ENCODE measurements around the gene FGFR3. TPM values are rescaled to one million over a fixed set of nuclear protein-coding genes. Genes with fewer than 3 reads are reported as not detected.

FGFR3 gene
- total RNA-seq, 1 donor from 2014 or later: 6.4 TPM

- no peak for DNase-seq (ENCODE audit: extremely low spot score, unreplicated experiment)
- H3K4me1 Mint-ChIP-seq (ENCODE audit: unreplicated experiment): peaks cover under 1% of the 10 kb centered on the region
- H3K4me3 Mint-ChIP-seq (ENCODE audit: unreplicated experiment): no peak overlapping the region
- H3K27me3 Mint-ChIP-seq (ENCODE audit: unreplicated experiment): no peaks in the 10 kb centered on the region
- TF ChIP-seq CTCF (IDR thresholded peaks at IDR 0.05): no peak
- no peak overlapping the region for H3K27ac Mint-ChIP-seq (ENCODE audit: unreplicated experiment)
- no peaks in the 10 kb centered on the region for H3K9me3 Mint-ChIP-seq (ENCODE audit: unreplicated experiment)
- H3K36me3 Mint-ChIP-seq (ENCODE audit: unreplicated experiment): peaks cover 28% of the 10 kb centered on the region
Measured at GRCh38 chr4:1837069-1837468, 44.0 kb downstream of the FGFR3 start.

GRCh38 chr4:1839282-1839681 is 46.2 kb downstream of the FGFR3 start:
- H3K36me3 Mint-ChIP-seq (ENCODE audit: unreplicated experiment): peaks cover 26% of the 10 kb centered on the region
- DNase-seq (ENCODE audit: extremely low spot score, unreplicated experiment): no peak
- H3K27ac Mint-ChIP-seq (ENCODE audit: unreplicated experiment): no peak overlapping the region
- peaks cover 21% of the 10 kb centered on the region for H3K4me1 Mint-ChIP-seq (ENCODE audit: unreplicated experiment)
- TF ChIP-seq CTCF (IDR thresholded peaks at IDR 0.05): no peak
- H3K9me3 Mint-ChIP-seq (ENCODE audit: unreplicated experiment): no peaks in the 10 kb centered on the region
- H3K4me3 Mint-ChIP-seq (ENCODE audit: unreplicated experiment): no peak overlapping the region
- no peaks in the 10 kb centered on the region for H3K27me3 Mint-ChIP-seq (ENCODE audit: unreplicated experiment)

GRCh38 chr4:1841201-1841886 is 48.3 kb downstream of the FGFR3 start:
- Mint-ChIP-seq H3K36me3 (ENCODE audit: unreplicated experiment) (peaks cover 21% of the 10 kb centered on the region), H3K4me3 (ENCODE audit: unreplicated experiment) (no peak overlapping the region), H3K4me1 (ENCODE audit: unreplicated experiment) (peaks cover 21% of the 10 kb centered on the region), H3K27me3 (ENCODE audit: unreplicated experiment) (no peaks in the 10 kb centered on the region), H3K27ac (ENCODE audit: unreplicated experiment) (no peak overlapping the region), H3K9me3 (ENCODE audit: unreplicated experiment) (no peaks in the 10 kb centered on the region)
- no peak for DNase-seq (ENCODE audit: extremely low spot score, unreplicated experiment)
- TF ChIP-seq CTCF (IDR thresholded peaks at IDR 0.05): no peak

GRCh38 chr4:1841887-1842210 is 48.8 kb downstream of the FGFR3 start:
- no peak for TF ChIP-seq CTCF (IDR thresholded peaks at IDR 0.05)
- Mint-ChIP-seq H3K4me1 (ENCODE audit: unreplicated experiment) (peaks cover 21% of the 10 kb centered on the region), H3K27me3 (ENCODE audit: unreplicated experiment) (no peaks in the 10 kb centered on the region), H3K27ac (ENCODE audit: unreplicated experiment) (no peak overlapping the region), H3K9me3 (ENCODE audit: unreplicated experiment) (no peaks in the 10 kb centered on the region), H3K4me3 (ENCODE audit: unreplicated experiment) (no peak overlapping the region), H3K36me3 (ENCODE audit: unreplicated experiment) (peaks cover 26% of the 10 kb centered on the region)
- no peak for DNase-seq (ENCODE audit: extremely low spot score, unreplicated experiment)

- H3K4me1 Mint-ChIP-seq (ENCODE audit: unreplicated experiment): peaks cover 21% of the 10 kb centered on the region
- H3K4me3 Mint-ChIP-seq (ENCODE audit: unreplicated experiment): no peak overlapping the region
- H3K27me3 Mint-ChIP-seq (ENCODE audit: unreplicated experiment): no peaks in the 10 kb centered on the region
- no peak for DNase-seq (ENCODE audit: extremely low spot score, unreplicated experiment)
- no peaks in the 10 kb centered on the region for H3K9me3 Mint-ChIP-seq (ENCODE audit: unreplicated experiment)
- peaks cover 28% of the 10 kb centered on the region for H3K36me3 Mint-ChIP-seq (ENCODE audit: unreplicated experiment)
- no peak for TF ChIP-seq CTCF (IDR thresholded peaks at IDR 0.05)
- H3K27ac Mint-ChIP-seq (ENCODE audit: unreplicated experiment): peak overlapping the region; percentile 56
Measured at GRCh38 chr4:1842339-1842895, 49.3 kb downstream of the FGFR3 start.
